Activated CD8-positive, alpha-beta memory T cell treated with anti-CD3 and anti-CD28 coated beads for 24 hours (primary cell): ENCODE data around the gene OPHN1.

Experiments
- DNase-seq: peaks from one replicate; pipeline ENCODE4 v3.0.0-alpha.2; 2020

OPHN1 gene

GRCh38 chrX:68433155-68433980, at the start of gene OPHN1:
TSS of gene OPHN1 (minus strand) at chrX:68433495. CDS start at chrX:68433020, 475 bp downstream.
- peak; percentile 56 for DNase-seq

- DNase-seq, result no peak
These were observed 47.7 kb upstream of the OPHN1 start for GRCh38 chrX:68480969-68481368.

- DNase-seq, result no peak
These were observed 31.5 kb upstream of the OPHN1 start for GRCh38 chrX:68464796-68465195.

GRCh38 chrX:68463880-68464279, 30.6 kb upstream of the OPHN1 start:
- DNase-seq, result no peak

GRCh38 chrX:68462653-68463052, 29.4 kb upstream of the OPHN1 start:
- no peak for DNase-seq

GRCh38 chrX:68462197-68462596, 28.9 kb upstream of the OPHN1 start:
- no peak for DNase-seq

GRCh38 chrX:68461576-68461975, 28.3 kb upstream of the OPHN1 start:
- DNase-seq, result no peak

- DNase-seq, result no peak
These were observed 27.8 kb upstream of the OPHN1 start for GRCh38 chrX:68461093-68461492.

GRCh38 chrX:68455151-68455510, 21.8 kb upstream of the OPHN1 start:
- DNase-seq, result no peak

GRCh38 chrX:68454476-68455150, 21.3 kb upstream of the OPHN1 start:
- no peak for DNase-seq

GRCh38 chrX:68451720-68452119, 18.4 kb upstream of the OPHN1 start:
- no peak for DNase-seq

- no peak for DNase-seq
These were observed 10.0 kb upstream of the OPHN1 start for GRCh38 chrX:68443155-68443868.

- DNase-seq, result no peak
These were observed 7.6 kb upstream of the OPHN1 start for GRCh38 chrX:68440940-68441339.

GRCh38 chrX:68440442-68440841, 7.1 kb upstream of the OPHN1 start:
- DNase-seq, result no peak

- no peak for DNase-seq
These were observed 6.0 kb upstream of the OPHN1 start for GRCh38 chrX:68439341-68439740.

GRCh38 chrX:68438575-68438974, 5.3 kb upstream of the OPHN1 start:
- no peak for DNase-seq

GRCh38 chrX:68433981-68434299, 645 bp upstream of the OPHN1 start:
- DNase-seq, result no peak

GRCh38 chrX:68432648-68433047, 647 bp downstream of the OPHN1 start:
- DNase-seq, result no peak

- no peak for DNase-seq
These were observed 1.5 kb downstream of the OPHN1 start for GRCh38 chrX:68431836-68432235.

GRCh38 chrX:68429216-68429615, 4.1 kb downstream of the OPHN1 start:
- no peak for DNase-seq

- DNase-seq, result no peak
These were observed 4.9 kb downstream of the OPHN1 start for GRCh38 chrX:68428431-68428830.

GRCh38 chrX:68424719-68425118, 8.6 kb downstream of the OPHN1 start:
- no peak for DNase-seq

- DNase-seq, result no peak
These were observed 10.8 kb downstream of the OPHN1 start for GRCh38 chrX:68422478-68422877.

GRCh38 chrX:68421636-68422035, 11.7 kb downstream of the OPHN1 start:
- no peak for DNase-seq
